GM21360 (cell line): ENCODE results near the gene TNNI3.
"Not testable (repeated sequence)": the region's sequence is repeated elsewhere in the genome, so short reads cannot be mapped to it uniquely, and the experiment has no call there.

ENCODE experiments used
- ATAC-seq: cut with Tn5 transposase; IDR thresholded peaks from one replicate; pipeline ENCODE4 v1.9.1; 2021; ENCODE audit warnings: mild to moderate bottlenecking, moderate library complexity; ENCODE audit not compliant: unreplicated experiment

Gene TNNI3

DNA sequence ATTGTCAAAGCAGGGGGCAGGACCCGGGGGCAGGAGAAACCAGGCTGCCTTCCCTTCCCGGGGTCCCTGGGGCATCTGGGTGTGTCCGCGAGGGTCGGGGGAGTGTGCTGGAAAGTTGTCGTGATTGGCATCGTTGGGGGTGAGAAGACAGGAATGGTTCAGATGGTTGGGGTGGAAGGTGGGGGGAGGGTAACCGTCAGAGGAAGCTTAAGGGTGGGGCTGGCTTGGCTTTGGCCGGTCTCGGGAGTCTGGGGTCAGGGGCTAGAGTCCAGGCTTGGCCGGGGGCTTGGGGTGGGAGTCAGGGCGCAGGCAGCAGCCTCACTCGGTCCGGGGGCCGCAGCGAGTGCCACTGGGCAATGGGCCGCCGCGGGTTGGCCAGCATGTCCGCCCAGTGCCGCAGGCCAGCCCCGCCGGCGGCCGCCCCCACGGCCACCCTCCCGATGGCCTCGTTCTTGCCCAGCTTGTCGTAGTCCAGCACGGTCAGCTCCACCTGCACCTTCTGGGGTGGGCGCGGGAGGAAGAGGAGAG lies 15.7 kb upstream of the TNNI3 start:
- ATAC-seq = no peak

DNA sequence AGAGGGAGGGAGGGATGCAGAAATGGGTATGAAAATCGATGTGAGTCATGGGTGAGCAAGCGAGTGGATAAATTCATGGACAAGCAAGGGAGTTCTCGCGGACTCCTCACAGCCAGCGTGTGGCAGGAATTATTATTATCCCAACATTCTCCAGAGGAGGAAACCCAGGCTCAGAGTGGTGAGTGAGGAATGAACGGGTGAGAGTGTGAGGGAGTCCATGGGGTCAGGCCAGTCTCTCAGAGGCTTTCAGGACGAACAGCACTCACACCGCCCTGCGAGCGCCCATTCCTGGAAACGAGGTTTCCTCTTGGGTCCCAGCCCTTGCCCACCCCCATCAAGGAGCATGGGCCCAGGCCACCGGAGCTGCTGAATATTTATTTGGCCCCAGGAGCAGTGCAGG lies 15.2 kb upstream of the TNNI3 start:
- no peak for ATAC-seq

DNA sequence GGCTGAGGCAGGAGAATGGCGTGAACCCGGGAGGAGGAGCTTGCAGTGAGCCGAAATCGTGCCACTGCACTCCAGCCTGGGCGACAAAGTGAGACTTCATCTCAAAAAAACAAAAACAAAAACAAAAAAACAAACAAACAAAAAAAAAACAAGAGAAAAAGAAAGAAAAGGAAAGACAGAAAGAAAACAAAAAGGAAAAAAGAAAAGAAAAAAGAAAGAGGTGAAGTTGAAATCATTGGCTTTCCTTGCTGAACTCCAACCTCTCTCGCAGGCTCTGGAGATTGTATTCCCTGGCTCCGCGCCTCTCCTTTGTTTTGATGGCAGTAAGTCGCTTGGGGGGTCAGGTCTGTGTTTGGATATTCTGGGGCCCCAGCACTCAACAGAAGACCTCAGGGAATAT lies 14.8 kb upstream of the TNNI3 start:
- ATAC-seq = not testable (repeated sequence)

DNA sequence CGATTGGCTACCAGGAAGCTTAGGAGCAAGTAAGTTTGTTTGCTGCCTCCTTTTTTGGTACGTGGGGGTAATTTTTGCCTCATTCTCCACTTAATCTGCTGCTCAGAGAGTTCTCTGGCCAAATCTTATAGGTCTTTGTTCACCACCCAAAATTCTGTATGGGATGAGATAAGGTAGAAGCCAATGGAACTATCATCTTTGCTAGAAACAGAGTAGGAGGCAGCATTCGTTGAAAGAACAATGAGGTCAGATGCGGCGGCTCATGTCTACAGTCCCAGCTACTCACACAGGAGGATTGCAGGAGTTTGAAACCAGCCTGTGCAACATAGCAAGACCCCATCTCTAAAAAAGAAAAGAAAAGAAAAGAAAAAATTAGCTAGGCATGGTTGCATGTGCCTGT lies 13.9 kb upstream of the TNNI3 start:
- ATAC-seq = no peak

DNA sequence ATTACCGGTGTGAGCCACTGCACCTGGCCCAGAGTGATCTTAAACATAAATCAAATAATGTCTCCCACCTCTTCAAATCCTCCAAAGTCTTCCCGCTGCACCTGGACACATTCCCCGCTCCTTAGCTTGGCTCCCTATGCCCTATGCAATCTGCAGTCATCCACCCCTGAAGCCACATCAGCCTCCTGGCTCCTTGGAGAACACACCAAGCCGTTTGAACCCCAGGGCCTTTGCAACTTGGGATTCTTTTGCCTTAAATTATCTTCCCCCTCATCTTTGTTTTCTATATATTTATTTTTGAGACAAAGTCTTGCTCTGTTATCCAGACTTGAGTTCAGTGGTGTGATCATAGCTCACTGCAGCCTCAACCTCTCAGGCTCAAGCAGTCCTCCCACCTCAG lies 11.6 kb upstream of the TNNI3 start:
- no peak for ATAC-seq

DNA sequence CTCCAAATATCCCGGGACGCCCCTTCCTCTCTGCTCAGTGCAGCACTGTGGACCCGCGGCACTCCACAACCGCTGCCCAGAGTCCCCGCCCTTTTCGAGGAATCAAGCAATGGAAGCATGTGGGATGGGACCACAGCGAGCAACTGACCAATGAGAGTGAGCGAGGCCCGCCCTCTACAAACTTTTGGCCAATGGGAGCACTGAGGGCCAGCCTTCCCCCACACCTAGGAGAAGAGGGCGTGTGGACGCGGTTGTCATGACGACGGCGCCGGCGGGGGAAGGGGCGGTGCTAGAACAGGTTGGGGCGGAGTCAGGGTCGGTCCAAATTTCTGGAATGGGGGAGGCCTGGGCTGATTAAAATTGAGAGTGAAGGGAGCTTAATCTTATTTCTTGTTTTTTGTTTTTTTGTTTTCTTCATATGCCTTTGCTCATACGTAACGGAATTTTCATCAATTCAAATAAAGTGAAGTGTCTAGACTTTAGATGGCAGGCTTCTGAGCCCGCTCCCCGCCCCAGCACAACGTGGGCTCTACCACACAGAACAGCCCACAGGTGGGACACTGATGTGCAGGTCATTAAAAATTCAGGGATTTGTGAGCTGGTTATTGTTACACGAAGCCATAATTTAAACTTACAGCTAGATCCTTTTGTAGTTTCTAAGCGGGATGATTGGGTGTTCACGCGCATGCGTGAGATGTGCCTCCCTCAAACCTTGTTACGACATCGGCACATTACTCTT lies 9.2 kb upstream of the TNNI3 start, which contains the start of gene DNAAF3:
Gene DNAAF3, minus strand, starts transcription at position 84 of the 739 bp plus-strand sequence. CDS start 200 bp downstream, outside the sequence.
- ATAC-seq = peak; percentile 89

DNA sequence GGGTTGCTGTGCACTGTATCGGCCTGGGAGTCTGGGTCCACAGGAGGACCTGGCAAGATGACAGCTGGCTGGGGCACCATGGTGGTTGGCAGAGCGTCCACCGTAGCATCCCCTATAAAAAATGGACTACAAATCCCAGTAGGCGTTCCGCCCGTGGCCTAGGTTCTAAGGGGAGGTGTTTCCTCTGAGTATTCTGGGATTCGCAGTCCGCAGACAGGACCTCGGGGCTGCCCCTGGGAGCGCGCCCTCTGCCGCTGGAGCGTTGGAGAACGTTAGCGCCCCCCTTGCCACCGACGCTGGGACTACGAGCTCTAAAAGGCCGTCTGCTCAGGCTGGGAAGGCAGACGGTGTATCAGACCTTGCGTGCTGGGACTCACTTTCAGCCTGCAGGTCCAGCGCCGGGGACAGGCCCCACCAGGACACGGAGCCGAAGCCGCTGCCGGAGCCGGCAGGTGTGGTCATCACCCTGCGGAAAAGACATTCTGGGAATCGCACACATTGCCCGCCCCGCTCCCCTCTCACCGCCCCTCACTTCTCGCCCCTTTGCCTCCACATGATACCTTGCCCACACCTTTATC lies 8.5 kb upstream of the TNNI3 start:
- ATAC-seq = peak; percentile 15

DNA sequence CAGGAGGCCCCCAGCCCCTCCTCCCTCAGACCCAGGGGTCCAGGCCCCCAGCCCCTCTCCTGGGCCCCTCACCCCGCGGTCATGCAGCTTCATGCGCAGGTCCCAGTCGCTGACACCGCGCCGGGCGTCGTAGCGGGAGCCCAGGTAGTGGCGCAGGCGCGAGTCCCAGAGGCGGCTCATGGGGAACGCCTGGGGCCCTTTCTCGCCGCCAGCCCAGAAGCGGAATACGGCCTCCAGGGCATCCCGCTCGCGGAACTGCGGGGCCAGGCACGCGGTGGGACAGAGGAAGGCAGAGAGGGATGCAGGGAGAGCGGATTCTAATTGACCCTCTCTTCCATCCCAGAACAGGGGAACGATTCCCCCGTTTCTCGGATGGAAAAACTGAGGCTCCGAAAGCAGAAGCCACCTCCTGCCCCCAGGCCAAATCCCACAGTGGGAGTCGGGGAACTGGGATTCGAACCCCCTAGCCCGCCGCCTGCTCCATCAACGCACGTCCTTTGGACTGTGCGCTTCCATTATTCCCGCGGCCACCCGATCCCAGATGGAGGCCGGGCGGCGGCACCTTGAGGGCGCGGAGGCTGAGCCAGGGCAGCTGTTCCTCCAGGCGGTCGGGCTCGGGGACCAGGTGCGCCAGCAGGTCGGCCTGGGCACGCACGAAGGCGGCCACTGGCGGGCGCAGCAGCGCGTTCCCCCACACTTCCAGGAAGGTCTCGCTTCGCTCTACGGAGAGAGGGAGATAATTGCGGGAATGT lies 4.2 kb upstream of the TNNI3 start:
- no peak for ATAC-seq

DNA sequence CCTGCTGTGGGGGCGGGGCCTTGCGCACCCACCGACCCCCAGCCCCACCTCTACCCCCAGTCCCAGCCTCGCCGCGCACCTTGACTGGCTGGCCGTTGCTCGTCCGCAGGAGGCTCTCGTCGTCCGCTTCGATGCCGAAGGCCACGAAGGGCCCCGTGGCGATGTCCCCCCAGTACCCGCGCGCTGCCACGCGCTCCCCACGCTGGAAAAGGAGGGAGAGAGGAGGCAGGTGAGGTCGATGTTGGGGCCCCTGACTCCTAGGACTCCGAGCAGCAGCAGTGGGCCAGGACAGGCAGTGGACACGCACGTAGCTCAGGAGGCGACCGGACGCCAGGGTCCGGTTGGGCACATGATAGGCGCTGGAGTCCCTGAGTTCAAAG lies 3.4 kb upstream of the TNNI3 start:
- ATAC-seq = no peak

DNA sequence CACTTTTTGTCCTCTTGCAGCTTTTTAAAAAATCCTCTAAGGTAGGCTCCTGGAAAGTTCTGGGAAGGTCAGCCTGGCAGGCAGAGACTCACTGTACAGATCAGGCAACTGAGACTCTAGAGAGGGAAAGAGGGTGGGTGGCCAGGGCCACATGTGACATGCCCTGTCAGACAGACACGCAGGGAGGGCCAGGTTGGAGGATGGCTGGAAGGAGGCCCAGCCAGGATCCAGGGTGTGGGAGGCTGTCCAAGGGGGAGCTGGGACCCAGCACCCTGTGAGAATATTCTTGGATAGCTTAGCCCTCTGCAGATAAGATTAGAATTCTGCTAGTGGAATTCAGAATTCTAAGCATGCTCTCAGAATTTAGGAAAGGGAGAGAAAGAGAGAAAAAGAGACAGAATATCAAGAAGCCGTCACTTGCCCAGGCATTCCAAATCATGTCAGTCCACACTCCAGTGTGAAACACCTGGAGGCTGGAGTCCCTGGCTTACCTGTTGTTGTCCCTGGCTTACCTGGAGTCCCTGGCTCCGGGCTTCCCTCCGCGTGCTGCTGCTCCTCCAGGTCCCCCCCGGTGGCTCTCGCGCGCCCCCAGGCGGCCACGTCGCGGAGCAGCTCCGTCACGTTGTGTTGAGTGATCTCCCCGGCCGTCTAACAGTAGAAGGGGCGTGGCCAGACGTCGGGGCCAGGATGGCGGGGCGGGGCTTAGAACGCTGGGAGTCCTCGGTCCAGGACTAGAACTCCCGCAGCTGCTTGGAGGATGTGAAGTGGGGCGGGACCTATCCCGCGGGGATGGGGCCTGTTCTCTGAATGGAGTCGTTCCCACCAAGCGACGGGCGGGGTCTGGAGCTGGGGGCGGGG lies 2.8 kb upstream of the TNNI3 start:
- ATAC-seq = peak; percentile 74

DNA sequence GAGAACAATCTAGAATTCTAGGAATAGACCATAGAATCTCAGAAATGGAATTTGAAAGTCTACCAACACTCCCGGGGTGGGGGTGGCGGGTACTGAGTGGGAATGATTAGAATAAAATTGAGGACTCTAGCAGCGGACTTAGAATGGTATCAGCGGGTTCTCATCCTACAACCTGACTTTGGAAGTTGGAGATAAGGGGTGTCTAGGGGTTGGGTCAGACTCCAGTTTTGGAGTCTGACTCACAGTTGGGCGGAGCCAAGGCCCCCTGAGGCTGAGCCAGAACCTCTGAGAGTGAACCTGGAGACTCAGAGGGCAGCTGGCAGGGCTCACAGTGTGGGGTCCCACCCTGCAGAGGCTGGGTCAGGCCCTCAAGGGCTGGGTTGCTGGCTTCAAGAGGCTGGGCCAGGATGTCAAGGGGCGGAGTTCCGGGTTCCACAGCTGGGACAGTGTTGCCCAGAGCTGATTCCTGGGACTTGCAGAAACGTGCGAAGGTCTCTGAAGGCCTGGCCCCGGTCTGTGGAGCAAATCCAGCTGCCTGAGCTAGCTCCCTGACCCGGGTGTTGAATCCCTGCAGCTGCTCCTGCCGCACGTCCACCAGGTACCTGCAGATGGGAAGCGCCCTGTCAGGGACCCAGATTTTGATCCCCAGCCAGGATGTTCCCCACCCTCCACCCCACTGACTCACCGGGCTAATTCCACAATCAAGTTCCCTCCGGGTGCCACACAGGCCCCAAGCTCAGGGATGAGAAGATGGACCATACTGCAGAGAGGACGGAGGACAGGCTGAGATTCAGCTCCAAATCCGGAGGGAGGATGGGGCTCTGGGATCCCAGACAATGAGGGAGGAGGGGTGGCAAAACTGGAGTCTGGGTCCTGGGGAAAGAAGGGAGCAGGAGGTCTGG lies 1.6 kb upstream of the TNNI3 start:
- ATAC-seq = no peak

DNA sequence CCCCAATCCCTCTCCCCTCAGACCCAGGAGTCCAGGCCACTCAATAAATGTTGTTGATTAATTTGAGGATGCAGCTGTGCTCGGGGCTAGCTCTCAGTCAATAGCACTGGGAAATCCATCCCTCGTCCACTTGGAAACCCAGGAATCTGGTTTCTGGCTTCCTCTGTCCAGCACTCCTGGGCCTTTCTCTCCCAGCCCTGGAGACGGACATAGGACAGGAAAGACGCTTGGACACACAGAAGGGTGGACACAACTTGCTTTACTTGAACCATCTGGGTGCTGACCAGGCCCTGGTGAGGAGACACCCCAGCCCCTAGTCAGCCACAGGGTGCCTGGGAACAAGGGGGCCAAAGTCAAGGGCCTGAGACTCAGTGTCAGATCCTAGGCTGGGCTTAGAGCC lies 891 bp upstream of the TNNI3 start:
- ATAC-seq = no peak

DNA sequence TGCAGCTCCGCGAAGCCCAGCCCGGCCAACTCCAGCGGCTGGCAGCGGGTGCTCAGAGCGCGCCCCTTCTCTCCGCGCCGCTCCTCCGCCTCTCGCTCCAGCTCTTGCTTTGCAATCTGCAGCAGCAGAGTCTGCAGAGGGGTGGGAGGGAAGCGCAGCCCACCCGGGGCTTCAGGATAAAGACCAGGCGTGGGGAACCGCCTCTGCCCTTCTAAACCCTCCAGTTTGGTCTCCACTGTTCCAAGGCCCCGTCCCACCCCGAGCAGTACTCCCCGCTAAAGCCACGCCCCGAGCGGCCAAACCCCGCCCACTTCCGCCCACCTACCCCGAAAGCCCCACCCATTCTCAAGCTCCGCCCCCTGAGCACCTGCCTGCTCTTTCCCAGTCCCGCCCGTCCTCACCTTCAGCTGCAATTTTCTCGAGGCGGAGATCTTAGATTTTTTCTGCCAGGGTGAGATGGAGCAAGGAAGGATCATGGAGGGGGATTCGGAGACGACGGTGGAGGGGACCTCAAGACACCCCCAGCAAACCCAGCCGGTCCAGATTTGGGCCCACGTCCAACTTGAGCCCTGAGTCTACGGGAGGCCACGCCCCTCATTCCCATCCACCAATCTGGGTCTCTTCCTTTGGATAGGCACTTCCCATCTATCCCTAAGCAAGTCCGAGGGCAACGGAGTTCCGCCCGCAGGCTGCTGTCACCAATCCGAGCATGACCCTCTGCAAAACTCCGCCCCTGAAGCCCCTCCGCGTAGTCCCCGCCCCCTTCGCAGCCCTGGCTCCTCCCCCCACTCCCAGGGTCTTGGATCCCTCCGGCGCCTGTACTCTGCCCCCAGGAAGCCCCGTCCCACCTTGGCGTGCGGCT lies 1.1 kb downstream of the TNNI3 start:
- ATAC-seq = no peak

DNA sequence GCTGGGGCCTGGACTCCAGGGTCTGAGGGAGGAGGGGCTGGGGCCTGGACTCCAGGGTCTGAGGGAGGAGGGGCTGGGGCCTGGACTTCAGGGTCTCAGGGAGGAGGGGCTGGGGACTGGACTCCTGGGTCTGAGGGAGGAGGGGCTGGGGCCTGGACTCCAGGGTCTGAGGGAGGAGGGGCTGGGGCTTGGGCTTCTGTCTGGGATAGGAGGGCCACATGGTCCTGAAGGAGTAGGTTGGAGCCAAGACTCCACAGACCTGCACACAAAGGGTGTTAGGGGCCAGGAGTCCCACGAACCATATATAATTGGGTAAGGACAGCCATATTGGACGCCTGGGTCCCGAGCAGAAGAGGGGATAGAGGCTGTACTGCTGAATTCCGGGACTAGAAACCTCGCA lies 1.7 kb downstream of the TNNI3 start:
- ATAC-seq = not testable (repeated sequence)

DNA sequence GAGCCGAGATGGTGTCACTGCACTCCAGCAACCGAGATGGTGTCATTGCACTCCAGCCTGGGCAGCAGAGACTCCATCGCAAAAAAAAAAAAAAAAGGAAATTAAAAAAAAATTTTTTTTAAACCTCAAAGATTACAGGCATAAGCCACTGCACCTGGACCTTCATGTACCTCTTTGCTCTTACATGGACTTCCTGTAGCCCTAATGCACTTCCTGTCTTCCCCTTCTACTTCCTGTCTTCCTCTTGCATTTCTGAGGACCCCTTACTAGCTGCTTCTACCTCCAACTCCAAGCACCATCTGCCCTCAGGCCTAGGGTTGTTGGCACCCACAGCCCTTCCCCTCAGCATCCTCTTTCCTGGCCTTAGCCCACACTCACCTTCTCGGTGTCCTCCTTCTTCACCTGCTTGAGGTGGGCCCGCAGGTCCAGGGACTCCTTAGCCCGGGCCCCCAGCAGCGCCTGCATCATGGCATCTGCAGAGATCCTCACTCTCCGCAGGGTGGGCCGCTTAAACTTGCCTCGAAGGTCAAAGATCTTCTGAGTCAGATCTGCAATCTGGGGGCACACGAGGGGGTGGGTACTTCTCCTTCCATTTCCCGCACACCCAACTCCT lies 3.8 kb downstream of the TNNI3 start:
- ATAC-seq = no peak

DNA sequence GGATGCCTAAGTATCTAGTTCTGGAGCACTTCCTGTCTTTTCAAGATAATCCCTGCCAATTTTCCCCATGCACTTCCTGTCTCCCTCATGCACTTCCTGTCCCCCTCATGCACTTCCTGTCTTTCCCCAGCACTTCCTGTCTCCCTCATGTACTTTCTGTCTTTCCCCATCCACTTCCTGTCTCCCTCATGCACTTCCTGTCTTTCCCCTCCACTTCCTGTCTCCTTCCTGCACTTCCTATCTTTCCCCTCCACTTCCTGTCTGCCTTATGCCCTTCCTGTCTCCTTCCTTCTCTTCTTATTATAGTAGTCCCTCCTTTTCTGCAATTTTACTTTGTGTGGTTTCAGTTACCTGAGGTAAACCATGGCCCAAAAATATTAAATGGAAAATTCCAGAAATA lies 5.5 kb downstream of the TNNI3 start:
- no peak for ATAC-seq

DNA sequence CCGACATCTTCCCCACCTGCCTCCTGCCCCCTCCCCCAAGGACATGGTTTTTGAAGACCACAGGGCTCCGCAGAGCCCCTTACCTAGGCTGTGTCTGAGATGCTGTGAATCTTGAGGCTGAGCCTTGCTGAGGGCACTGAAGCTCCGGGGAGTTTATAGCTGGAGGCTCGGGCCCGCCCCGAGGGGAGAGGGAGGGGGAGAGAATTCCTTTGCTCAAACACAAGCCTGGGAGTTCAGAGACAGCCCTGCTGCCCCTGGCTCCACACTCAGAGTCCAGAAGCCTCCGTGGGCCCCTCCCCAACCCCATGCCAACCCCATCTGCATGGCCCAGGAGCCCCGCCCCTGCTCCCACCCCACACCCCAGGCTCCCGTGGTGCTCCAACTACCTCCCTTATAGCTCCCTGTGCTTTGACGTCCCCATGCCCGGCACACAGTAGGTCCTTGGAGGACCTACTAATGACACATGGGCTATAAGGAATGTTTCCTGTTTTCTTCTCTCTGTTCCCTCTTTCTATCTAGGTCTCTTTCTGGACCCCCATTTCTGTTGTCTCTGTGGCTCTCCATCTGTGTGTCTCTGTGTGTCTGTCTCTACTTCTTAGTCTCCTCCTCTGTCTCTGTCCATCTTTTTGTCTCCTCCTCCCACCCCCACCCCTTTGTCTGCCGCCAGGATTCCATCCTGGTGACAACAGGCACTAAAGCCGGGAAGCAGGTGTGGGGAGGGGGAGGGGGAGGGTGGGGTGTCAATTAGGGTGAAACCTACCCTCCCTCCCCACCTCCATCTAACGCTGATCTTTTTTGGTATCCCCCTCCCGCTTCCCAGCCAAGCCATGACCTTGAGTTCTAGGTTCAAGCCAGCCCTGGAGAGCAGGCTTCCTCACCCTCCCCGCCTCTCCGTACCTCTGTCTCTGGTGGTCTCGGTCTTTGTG lies 8.2 kb downstream of the TNNI3 start, which contains the start of gene TNNT1:
Gene TNNT1, minus strand, starts transcription at position 129 of the 926 bp plus-strand sequence. CDS start 2,049 bp downstream, outside the sequence.
- no peak for ATAC-seq
